Activated naive CD8-positive, alpha-beta T cell (primary cell): ENCODE measurements around the gene PI4KA.

ENCODE experiments used
- H3K27ac Mint-ChIP-seq: one replicate; pipeline ENCODE4 v1.8.0; 2021; ENCODE audit warnings: mixed read lengths
- H3K27me3 Mint-ChIP-seq: one replicate; pipeline ENCODE4 v1.8.0; 2021; ENCODE audit warnings: mixed read lengths
- H3K36me3 Mint-ChIP-seq: one replicate; pipeline ENCODE4 v1.8.0; 2021; ENCODE audit warnings: mixed read lengths
- H3K4me1 Mint-ChIP-seq: one replicate; pipeline ENCODE4 v1.8.0; 2021; ENCODE audit warnings: low read depth, mixed read lengths
- H3K4me3 Mint-ChIP-seq: one replicate; pipeline ENCODE4 v1.8.0; 2021; ENCODE audit warnings: mild to moderate bottlenecking, mixed read lengths
- H3K9me3 Mint-ChIP-seq: one replicate; pipeline ENCODE4 v1.8.0; 2021; ENCODE audit warnings: low read depth, mixed read lengths

Gene PI4KA

DNA sequence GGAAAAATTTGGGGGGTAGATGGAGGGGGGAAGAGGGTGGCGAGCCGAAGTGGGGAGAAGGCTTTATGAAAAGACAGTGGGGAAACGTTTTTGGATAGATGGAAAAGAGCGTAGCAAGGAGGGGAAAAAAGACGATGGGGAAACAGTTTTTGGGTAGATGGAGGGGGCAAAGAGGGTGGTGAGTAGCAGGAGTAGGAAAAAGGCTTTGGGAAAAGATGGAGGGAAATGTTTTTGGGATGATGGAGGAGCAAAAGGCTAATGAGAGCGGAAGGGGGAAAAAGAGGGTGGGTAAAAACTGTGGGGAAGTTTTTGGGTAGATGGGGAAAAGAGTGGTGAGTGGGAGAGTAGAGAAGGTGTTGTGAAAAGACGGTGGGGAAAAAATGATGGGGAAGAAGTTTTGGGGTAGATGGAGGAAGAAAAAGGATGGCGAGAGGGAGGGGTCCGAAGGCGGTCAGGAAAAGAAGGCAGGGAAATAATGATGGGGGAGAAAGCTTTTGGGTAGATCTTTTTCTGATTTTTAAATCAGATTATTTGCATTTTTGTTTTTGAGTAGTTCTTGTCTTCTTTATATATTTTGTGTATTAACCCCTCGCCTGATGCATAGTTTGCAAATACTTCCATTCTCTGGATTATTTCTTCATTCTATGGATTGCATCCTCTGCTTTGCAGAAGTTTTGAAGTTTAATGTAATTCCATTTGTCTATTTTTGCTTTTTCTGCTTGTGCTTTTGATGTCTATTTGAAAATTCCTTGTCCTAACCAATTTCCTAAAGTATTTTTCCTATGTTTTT, 200.0 kb downstream of the PI4KA start:
- Mint-ChIP-seq H3K4me3 (no peak overlapping the region), H3K9me3 (peaks cover 7% of the 10 kb centered on the region), H3K27me3 (peaks cover 8% of the 10 kb centered on the region), H3K4me1 (no peaks in the 10 kb centered on the region), H3K36me3 (peaks cover 3% of the 10 kb centered on the region), H3K27ac (no peak overlapping the region)

DNA sequence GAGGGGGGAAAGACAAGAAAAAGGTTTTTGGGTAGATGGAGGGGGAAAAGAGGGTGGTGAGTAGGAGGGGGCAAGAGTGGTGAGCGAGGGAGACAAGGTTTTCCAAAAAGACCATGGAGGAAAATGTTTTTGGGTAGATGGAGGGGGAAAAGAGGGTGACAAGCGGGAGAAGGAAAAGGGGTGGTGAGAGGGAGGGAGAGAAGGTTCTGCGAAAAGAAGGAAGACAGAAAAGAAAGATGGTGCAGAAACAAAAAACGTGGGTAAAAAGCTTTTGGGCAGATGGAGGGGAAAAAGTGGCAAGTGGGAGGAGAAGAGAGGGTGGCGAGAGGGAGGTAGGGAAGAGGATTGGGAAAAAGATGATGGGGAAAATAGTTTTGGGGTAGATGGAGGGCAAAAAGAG, 200.6 kb downstream of the PI4KA start:
- H3K27ac Mint-ChIP-seq = no peak overlapping the region
- no peak overlapping the region for H3K4me3 Mint-ChIP-seq
- H3K27me3 Mint-ChIP-seq = peaks cover 3% of the 10 kb centered on the region

More for the DNA sequence above, 200.6 kb downstream of the PI4KA start:
- Mint-ChIP-seq H3K9me3 (peaks cover under 1% of the 10 kb centered on the region), H3K4me1 (no peaks in the 10 kb centered on the region), H3K36me3 (no peaks in the 10 kb centered on the region)
